ENCODE measurements around the gene MICAL2. TPM values are rescaled to one million over a fixed set of nuclear protein-coding genes. Genes with fewer than 3 reads are reported as not detected.

Gene MICAL2
- total and polyA plus RNA-seq, 2 donors (not counting 1 experiment from before 2014, with no cell fraction given) = 0.32 to 0.40 TPM

- Mint-ChIP-seq H3K9me3 (ENCODE audit: insufficient read depth) (peaks cover 2% of the 10 kb centered on the region), H3K4me3 (no peak overlapping the region), H3K27me3 (peaks cover 7% of the 10 kb centered on the region), H3K27ac (no peak overlapping the region), H3K4me1 (peaks cover 7% of the 10 kb centered on the region)
- no peak overlapping the region for H3K4me2 ChIP-seq (replicated peaks; ENCODE audit: low read depth, low read length, poor library complexity, severe bottlenecking)
- ATAC-seq (ENCODE audit: low read depth) (no peak), DNase-seq (no peak)
- 93% methylated on average over 6 of the region's 9 CpGs for WGBS (ENCODE audit: insufficient coverage)
- H3K9ac ChIP-seq (ENCODE audit: low read length) = no peak overlapping the region
- H3K36me3 ChIP-seq (replicated peaks in 1 of 2; ENCODE audit: control extremely low read depth in 1 of 2, control insufficient read depth in 1 of 2, extremely low read depth in 1 of 2, insufficient read depth in 2 of 2, low read length in 1 of 2) = no peaks in the 10 kb centered on the region
- ChIA-PET CTCF (no interaction called here), POLR2A (no interaction called here)
- peaks cover 0 to 4% (median 0%) of the 10 kb centered on the region in 4 experiments for H3K27me3 ChIP-seq (replicated peaks in 1 of 4; ENCODE audit: control extremely low read depth in 1 of 4, control insufficient read depth in 3 of 4, insufficient read depth in 4 of 4, low read length in 3 of 4)
- no peak overlapping the region for H3K4me3 ChIP-seq (ENCODE audit: control extremely low read depth in 1 of 5, extremely low read depth in 1 of 5, insufficient read depth in 1 of 5, low read depth in 2 of 5, low read length in 4 of 5)
- intact Hi-C loops (cut with micrococcal nuclease) = no loop called here
- no peak overlapping the region for H3K27ac ChIP-seq (ENCODE audit: low read length in 2 of 2)
- no peaks in the 10 kb centered on the region for H3K79me2 ChIP-seq (ENCODE audit: control insufficient read depth, insufficient read depth, low read length)
- H3K4me1 ChIP-seq (ENCODE audit: control insufficient read depth in 2 of 2, insufficient read depth in 2 of 2, low read length in 2 of 2) = peaks cover 6 to 7% of the 10 kb centered on the region in 2 donors
- TF ChIP-seq CTCF (IDR thresholded peaks at IDR 0.05) = no peak
- no peak for TF ChIP-seq EZH2 (IDR thresholded peaks at IDR 0.05; ENCODE audit: borderline replicate concordance, insufficient read depth, low read depth, low read length, poor library complexity, severe bottlenecking)
- H3K9me3 ChIP-seq (ENCODE audit: control extremely low read depth in 1 of 3, control insufficient read depth in 2 of 3, insufficient read depth in 1 of 3, low read length in 2 of 3) = peaks cover 0 to 4% (median 2%) of the 10 kb centered on the region in 3 donors
- no peaks in the 10 kb centered on the region for H4K20me1 ChIP-seq (ENCODE audit: control insufficient read depth, insufficient read depth, low read length, poor library complexity, severe bottlenecking)
- H2AFZ ChIP-seq (ENCODE audit: insufficient read depth, low read depth, low read length, poor library complexity, severe bottlenecking) = no peak overlapping the region
These were observed 21.9 kb upstream of the MICAL2 start for GRCh38 chr11:12088531-12088930.

GRCh38 chr11:12089041-12089440 lies 21.3 kb upstream of the MICAL2 start:
- Histone ChIP-seq H4K20me1 (ENCODE audit: control insufficient read depth, insufficient read depth, low read length, poor library complexity, severe bottlenecking) (no peaks in the 10 kb centered on the region), H2AFZ (ENCODE audit: insufficient read depth, low read depth, low read length, poor library complexity, severe bottlenecking) (no peak overlapping the region), H3K79me2 (ENCODE audit: control insufficient read depth, insufficient read depth, low read length) (no peaks in the 10 kb centered on the region), H3K27ac (ENCODE audit: low read length in 2 of 2) (no peak overlapping the region), H3K9ac (ENCODE audit: low read length) (no peak overlapping the region), H3K36me3 (replicated peaks in 1 of 2; ENCODE audit: control extremely low read depth in 1 of 2, control insufficient read depth in 1 of 2, extremely low read depth in 1 of 2, insufficient read depth in 2 of 2, low read length in 1 of 2) (no peaks in the 10 kb centered on the region), H3K27me3 (replicated peaks in 1 of 4; ENCODE audit: control extremely low read depth in 1 of 4, control insufficient read depth in 3 of 4, insufficient read depth in 4 of 4, low read length in 3 of 4) (peaks cover 0 to 2% (median 0%) of the 10 kb centered on the region in 4 experiments), H3K4me1 (ENCODE audit: control insufficient read depth in 2 of 2, insufficient read depth in 2 of 2, low read length in 2 of 2) (peaks cover 6 to 7% of the 10 kb centered on the region in 2 donors), H3K4me2 (replicated peaks; ENCODE audit: low read depth, low read length, poor library complexity, severe bottlenecking) (no peak overlapping the region), H3K9me3 (ENCODE audit: control extremely low read depth in 1 of 3, control insufficient read depth in 2 of 3, insufficient read depth in 1 of 3, low read length in 2 of 3) (peaks cover 0 to 4% (median 2%) of the 10 kb centered on the region in 3 donors), H3K4me3 (ENCODE audit: control extremely low read depth in 1 of 5, extremely low read depth in 1 of 5, insufficient read depth in 1 of 5, low read depth in 2 of 5, low read length in 4 of 5) (no peak overlapping the region)
- WGBS (ENCODE audit: insufficient coverage) = 70% methylated on average over 2 of the region's 4 CpGs
- no peak for ATAC-seq (ENCODE audit: low read depth)
- peaks cover 6% of the 10 kb centered on the region for H3K27me3 Mint-ChIP-seq
- DNase-seq = no peak
- no peak for TF ChIP-seq EZH2 (IDR thresholded peaks at IDR 0.05; ENCODE audit: borderline replicate concordance, insufficient read depth, low read depth, low read length, poor library complexity, severe bottlenecking)
- TF ChIP-seq CTCF (IDR thresholded peaks at IDR 0.05) = no peak
- no peak overlapping the region for H3K27ac Mint-ChIP-seq
- intact Hi-C loops (cut with micrococcal nuclease) = no loop called here
- no peak overlapping the region for H3K4me3 Mint-ChIP-seq
- no peaks in the 10 kb centered on the region for H3K9me3 Mint-ChIP-seq (ENCODE audit: insufficient read depth)
- ChIA-PET POLR2A (no interaction called here), CTCF (interaction anchor here (1.0 kb wide), 1 partner anchor 10 kb away, joined by 4 read pairs; no protein-coding TSS in a partner anchor)
- peaks cover 7% of the 10 kb centered on the region for H3K4me1 Mint-ChIP-seq

All from B cell (primary cell).